Right cardiac atrium (tissue), 5 donors: ENCODE results near the gene ATG14. TPM values are rescaled to one million over a fixed set of nuclear protein-coding genes. Genes with fewer than 3 reads are reported as not detected.
A peak's percentile ranks its signal among the peaks of the same experiment; 100 is the strongest.

Experiments
- ATAC-seq, 2 donors: fragments of 200-7000 bp; cut with Tn5 transposase; one replicate each; pipeline versions ENCODE4 v1.8.0 to v1.9.1; 2020; ENCODE audit warnings: moderate library complexity in 2 of 2, mild to moderate bottlenecking in 1 of 2
- DNase-seq, 3 donors: peaks; one replicate each; pipeline ENCODE4 v3.0.0-alpha.2; 2020
- H3K27ac ChIP-seq: one replicate; pipeline ENCODE4 v1.5.1; 2013; ENCODE audit warnings: mild to moderate bottlenecking, low read length, control low read depth, moderate library complexity
- H3K27me3 ChIP-seq: one replicate; pipeline ENCODE4 v1.6.1; 2013; ENCODE audit not compliant: control insufficient read depth, insufficient read depth
- H3K4me1 ChIP-seq: one replicate; pipeline ENCODE4 v1.6.1; 2013; ENCODE audit warnings: low read length; ENCODE audit not compliant: control insufficient read depth, insufficient read depth
- H3K4me3 ChIP-seq: one replicate; pipeline ENCODE4 v1.5.1; 2013; ENCODE audit warnings: low read length, control low read depth
- H3K9me3 ChIP-seq: one replicate; pipeline ENCODE4 v1.6.1; 2013; ENCODE audit warnings: low read length; ENCODE audit not compliant: control insufficient read depth
- WGBS: extraction: QIAGEN DNeasy Blood & Tissue Kit; methylation state at CpG from one replicate; pipeline ENCODE4 v1.1.7; 2013; 5-methylcytosine and 5-hydroxymethylcytosine counted together
- intact Hi-C, 4 donors: fragments of 100-400 bp; cut with DNase I; formaldehyde crosslinking; loops; one replicate each; pipeline versions ENCODE4 v1.11.0 to v1.14.0; 2022 to 2023
- polyA plus RNA-seq: library from polyadenylated mRNA; stranded (reverse); fragments of 200-250 nt; gene quantifications from one replicate; pipeline ENCODE4 v1.2.3, GENCODE V29; 2013
- total RNA-seq, 4 donors: library from RNA; stranded (reverse); fragmentation: NEBNext Ultra II Directional; extraction: Animal tissue kit (Norgen Biotek cat#: 25700); gene quantifications; one replicate each; pipeline ENCODE4 v1.2.1, GENCODE V29; 2021
- donor health status: healthy with polysubstance abuse.
- donor health status: DM: no; HTN: yes; CAD: no.
- donor health status: DM: no; HTN: no; CAD: no.
- donor health status: DM: no; HTN: yes; CAD: no; lungs with severe emphysema.
- donor health status: DM: yes; HTN: yes; CAD: no.

The ATG14 gene
- total and polyA plus RNA-seq, 5 donors: 6.7 to 12.9 (median 10.5) TPM

- peaks cover 1% of the 10 kb centered on the region for H3K4me1 ChIP-seq
- H3K27ac ChIP-seq: no peak overlapping the region
- H3K27me3 ChIP-seq: no peaks in the 10 kb centered on the region
- intact Hi-C loops: loop anchor here in 2 of 4 donors (10.0 kb wide), 2 partner anchors 126 to 1026 kb away; no protein-coding TSS in a partner anchor
- no peaks in the 10 kb centered on the region for H3K9me3 ChIP-seq
- no peak for DNase-seq
- no peak for ATAC-seq
- 98% methylated on average over 3 of the region's 3 CpGs for WGBS
- no peak overlapping the region for H3K4me3 ChIP-seq
Observed at GRCh38 chr14:55449116-55449515, 37.5 kb upstream of the ATG14 start.

GRCh38 chr14:55448141-55448614, 36.5 kb upstream of the ATG14 start:
- ATAC-seq: peak; percentile 48 to 92
- Histone ChIP-seq H3K9me3 (no peaks in the 10 kb centered on the region), H3K27ac (no peak overlapping the region), H3K4me1 (peaks cover 1% of the 10 kb centered on the region), H3K4me3 (no peak overlapping the region), H3K27me3 (no peaks in the 10 kb centered on the region)
- 35% methylated on average over 3 of the region's 3 CpGs for WGBS
- DNase-seq: peak in 1 of 3 donors; percentile 60
- intact Hi-C loops: loop anchor here in 2 of 4 donors (10.0 kb wide), 2 partner anchors 127 to 1027 kb away; no protein-coding TSS in a partner anchor

GRCh38 chr14:55446833-55447232, 35.2 kb upstream of the ATG14 start:
- Histone ChIP-seq H3K9me3 (no peaks in the 10 kb centered on the region), H3K4me3 (no peak overlapping the region), H3K27ac (no peak overlapping the region), H3K4me1 (peaks cover 1% of the 10 kb centered on the region), H3K27me3 (no peaks in the 10 kb centered on the region)
- 52% methylated on average over 2 of the region's 2 CpGs for WGBS
- peak in 1 of 2 donors; percentile 55 for ATAC-seq
- intact Hi-C loops: loop anchor here in 2 of 4 donors (10.0 kb wide), 2 partner anchors 128 to 1028 kb away; no protein-coding TSS in a partner anchor
- no peak for DNase-seq

DNA sequence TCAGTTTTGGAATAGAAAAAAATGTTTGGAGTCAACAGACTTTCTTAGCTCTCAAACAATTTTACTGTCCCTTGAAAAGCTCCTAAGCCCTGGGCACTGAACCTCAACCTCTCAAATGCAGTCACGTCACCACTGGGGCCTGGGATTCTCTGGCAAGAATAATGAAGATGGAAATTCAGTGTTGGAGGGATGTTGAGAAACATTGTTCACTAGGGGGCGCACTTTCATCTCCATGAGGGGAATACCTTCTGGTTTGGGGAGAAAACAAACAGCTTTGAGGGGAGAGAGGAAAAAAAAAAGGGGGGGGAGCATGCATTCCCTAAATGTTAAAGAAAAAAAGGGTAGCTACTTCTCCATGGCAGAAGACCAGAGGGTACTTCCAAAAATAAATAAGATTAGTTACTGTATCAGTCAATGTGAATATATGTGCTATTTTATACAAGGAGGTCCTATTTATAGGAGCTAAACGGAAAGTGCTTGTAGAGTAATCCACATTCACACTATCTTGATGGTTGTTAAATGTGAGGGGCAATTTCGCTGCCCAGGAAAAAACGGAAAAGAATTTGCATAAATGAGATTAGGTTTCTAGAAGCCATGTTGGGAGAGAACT, 34.6 kb upstream of the ATG14 start:
- intact Hi-C loops: loop anchor here in 2 of 4 donors (10.0 kb wide), 2 partner anchors 129 to 1029 kb away; no protein-coding TSS in a partner anchor
- WGBS: 16% methylated on average over 5 of the region's 5 CpGs
- Histone ChIP-seq H3K4me3 (no peak overlapping the region), H3K27ac (no peak overlapping the region), H3K27me3 (no peaks in the 10 kb centered on the region), H3K4me1 (peaks cover 1% of the 10 kb centered on the region), H3K9me3 (no peaks in the 10 kb centered on the region)
- ATAC-seq (peak; percentile 51 to 67), DNase-seq (peak in 1 of 3 donors; percentile 29)

- WGBS: 82% methylated on average over 9 of the region's 9 CpGs
- Histone ChIP-seq H3K4me1 (no peaks in the 10 kb centered on the region), H3K27ac (no peak overlapping the region), H3K4me3 (no peak overlapping the region), H3K27me3 (no peaks in the 10 kb centered on the region), H3K9me3 (no peaks in the 10 kb centered on the region)
- no peak for ATAC-seq
- intact Hi-C loops: loop anchor here in 2 of 4 donors (10.0 kb wide), 2 partner anchors 134 to 1034 kb away; no protein-coding TSS in a partner anchor
- DNase-seq: no peak
Observed at GRCh38 chr14:55441286-55441685, 29.7 kb upstream of the ATG14 start.

DNA sequence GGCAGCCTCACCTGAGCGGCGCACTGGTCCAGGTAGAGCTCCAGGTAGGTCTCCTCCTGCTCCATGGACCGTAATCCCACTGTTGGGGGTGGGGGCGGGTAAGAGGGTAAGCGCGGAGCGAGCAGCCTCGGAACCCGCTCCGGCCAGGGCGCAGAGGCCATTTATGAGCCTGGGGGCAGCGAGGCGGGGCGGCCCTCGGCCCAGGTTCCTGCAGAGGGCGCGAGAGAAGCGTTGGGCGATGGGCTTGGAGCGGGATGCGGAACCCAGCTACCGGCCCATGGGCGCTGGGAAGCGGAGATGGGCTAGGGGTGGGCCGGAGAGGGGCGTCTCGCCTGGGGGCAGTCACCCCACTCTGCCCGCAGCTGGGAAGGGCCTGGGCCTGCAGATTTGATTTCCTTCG, 28.8 kb upstream of the ATG14 start, which contains the start of gene TBPL2:
TBPL2 (minus strand) TSS at position 232 of the 400 bp plus-strand sequence; CDS start at position 65, 167 bp downstream.
- Histone ChIP-seq H3K27me3 (no peaks in the 10 kb centered on the region), H3K27ac (no peak within 1 kb of the TSS), H3K9me3 (no peaks in the 10 kb centered on the region), H3K4me3 (no peak within 1 kb of the TSS), H3K4me1 (no peaks in the 10 kb centered on the region)
- ATAC-seq (peak in 1 of 2 donors; percentile 41), DNase-seq (peak in 1 of 3 donors; percentile 50)
- 29% methylated on average over 29 of the region's 29 CpGs for WGBS
- intact Hi-C loops: loop anchor here in 2 of 4 donors (10.0 kb wide), 2 partner anchors 134 to 1034 kb away; no protein-coding TSS in a partner anchor

GRCh38 chr14:55438066-55438683, 26.5 kb upstream of the ATG14 start:
- ATAC-seq (peak; percentile 54 to 72), DNase-seq (no peak)
- no peak overlapping the region for H3K4me3 ChIP-seq
- H3K4me1 ChIP-seq: no peaks in the 10 kb centered on the region
- no peaks in the 10 kb centered on the region for H3K9me3 ChIP-seq
- H3K27ac ChIP-seq: no peak overlapping the region
- intact Hi-C loops: loop anchor here in 2 of 4 donors (10.0 kb wide), 2 partner anchors 223 to 1037 kb away; no protein-coding TSS in a partner anchor
- 47% methylated on average over 10 of the region's 10 CpGs for WGBS
- no peaks in the 10 kb centered on the region for H3K27me3 ChIP-seq

DNA sequence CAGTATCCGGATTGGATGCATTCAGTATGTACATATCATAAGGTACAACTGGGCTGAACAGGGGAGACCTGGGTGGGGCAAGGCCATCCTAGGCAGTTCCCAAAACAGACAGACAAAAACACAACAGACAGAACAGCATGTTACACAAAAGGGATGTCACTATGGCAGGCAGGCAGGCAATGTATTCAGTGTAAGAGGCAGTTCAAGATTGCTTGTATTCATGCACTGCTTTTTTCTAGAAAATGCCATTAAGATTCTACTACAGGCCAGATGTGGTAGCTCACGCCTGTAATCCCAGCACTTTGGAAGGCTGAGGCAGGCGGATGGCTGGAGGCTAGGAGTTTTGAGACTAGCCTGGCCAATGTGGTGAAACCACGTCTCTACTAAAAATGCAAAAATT, 25.3 kb upstream of the ATG14 start:
- intact Hi-C loops: loop anchor here in 2 of 4 donors (10.0 kb wide), 2 partner anchors 222 to 1038 kb away; no protein-coding TSS in a partner anchor
- WGBS: 80% methylated on average over 4 of the region's 4 CpGs
- ATAC-seq: no peak

DNA sequence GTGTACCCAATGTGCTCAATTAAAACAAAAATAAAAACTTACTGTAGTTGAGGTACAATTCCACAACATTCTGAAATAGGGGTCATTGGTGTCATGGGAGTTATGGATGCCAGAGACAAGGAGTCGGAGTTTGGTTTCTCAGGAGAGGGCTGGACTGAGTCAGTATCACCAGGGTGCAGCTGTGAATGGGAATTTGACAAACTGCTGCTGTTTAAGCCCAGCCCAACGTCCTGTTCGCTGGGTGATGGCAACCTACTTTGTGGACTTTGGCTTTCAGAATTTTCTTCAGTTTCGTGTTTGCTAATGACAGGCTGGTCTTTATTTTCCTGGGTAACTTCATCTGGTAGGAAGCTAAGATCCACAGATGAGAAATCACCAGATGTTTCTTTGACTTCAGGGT, 24.9 kb upstream of the ATG14 start:
- no peak for ATAC-seq
- Histone ChIP-seq H3K4me1 (no peaks in the 10 kb centered on the region), H3K27me3 (no peaks in the 10 kb centered on the region), H3K27ac (no peak overlapping the region), H3K9me3 (no peaks in the 10 kb centered on the region), H3K4me3 (no peak overlapping the region)
- intact Hi-C loops: loop anchor here in 2 of 4 donors (10.0 kb wide), 2 partner anchors 222 to 1038 kb away; no protein-coding TSS in a partner anchor
- DNase-seq: no peak
- WGBS: 44% methylated on average over 4 of the region's 4 CpGs

More for the DNA sequence above, 25.3 kb upstream of the ATG14 start:
- no peak overlapping the region for H3K4me3 ChIP-seq
- no peaks in the 10 kb centered on the region for H3K4me1 ChIP-seq
- H3K27me3 ChIP-seq: no peaks in the 10 kb centered on the region
- H3K9me3 ChIP-seq: no peaks in the 10 kb centered on the region
- H3K27ac ChIP-seq: no peak overlapping the region
- DNase-seq: no peak

DNA sequence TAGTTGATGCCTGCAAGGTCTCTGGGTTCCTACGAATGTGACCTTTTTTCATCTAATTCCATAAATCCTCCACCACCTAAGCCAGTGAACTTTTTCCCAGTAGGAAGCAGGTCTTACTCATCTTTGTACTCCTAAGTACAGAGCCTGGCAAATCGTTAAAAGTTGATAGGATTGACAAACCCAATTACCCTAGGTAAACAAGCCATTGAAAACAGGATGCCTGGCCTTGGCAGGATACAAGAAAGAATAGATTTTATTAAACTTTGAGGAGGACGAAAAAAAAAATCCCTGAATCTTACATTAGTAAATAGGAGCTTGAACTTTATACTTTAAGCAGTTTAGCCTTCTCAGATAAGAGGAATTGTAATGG, 23.2 kb upstream of the ATG14 start:
- Histone ChIP-seq H3K4me1 (no peaks in the 10 kb centered on the region), H3K27me3 (no peaks in the 10 kb centered on the region), H3K9me3 (no peaks in the 10 kb centered on the region), H3K4me3 (no peak overlapping the region), H3K27ac (no peak overlapping the region)
- intact Hi-C loops: loop anchor here in 2 of 4 donors (10.0 kb wide), 2 partner anchors 220 to 1040 kb away; no protein-coding TSS in a partner anchor
- no peak for ATAC-seq
- no peak for DNase-seq
- WGBS: 52% methylated on average over 3 of the region's 3 CpGs
